Prostate gland (tissue), 2 donors: ENCODE measurements around the gene EREG. TPM values are rescaled to one million over a fixed set of nuclear protein-coding genes. Genes with fewer than 3 reads are reported as not detected.
"Not testable (repeated sequence)": the region's sequence is repeated elsewhere in the genome, so short reads cannot be mapped to it uniquely, and the experiment has no call there.

Source experiments
- DNase-seq: peaks from one replicate; pipeline ENCODE4 v3.0.0-alpha.2; 2019; ENCODE audit warnings: low spot score
- H3K27ac ChIP-seq, 2 donors: fragments of 200-600 bp; sonication (generic); 2 replicates each; pipeline ENCODE4 v1.5.1; 2017 to 2019
- H3K27me3 ChIP-seq: fragments of 200-600 bp; sonication (generic); replicated peaks from 2 replicates; pipeline ENCODE4 v1.5.1; 2019; ENCODE audit not compliant: insufficient read depth
- H3K36me3 ChIP-seq, 2 donors: fragments of 200-600 bp; sonication (generic); 1 replicate in 1 of 2; 2 replicates in 1 of 2; pipeline versions ENCODE4 v1.5.1 to v1.8.1; 2017 to 2019
- H3K4me1 ChIP-seq: fragments of 200-600 bp; sonication (generic); replicated peaks from 2 replicates; pipeline ENCODE4 v1.5.1; 2019
- H3K4me3 ChIP-seq, 2 donors: fragments of 200-600 bp; sonication (generic); 2 replicates each; pipeline ENCODE4 v1.5.1; 2017 to 2019
- H3K9me3 ChIP-seq: fragments of 200-600 bp; sonication (generic); 2 replicates; pipeline ENCODE4 v1.5.1; 2017
- CTCF ChIP-seq, 4 experiments: fragments of 200-600 bp in 2 of 4; fragments of 450-650 bp in 2 of 4; sonication (generic) in 2 of 4; IDR thresholded peaks; 1 replicate in 3 of 4; 2 replicates in 1 of 4; pipeline ENCODE4 v1.5.1; 2016 to 2019; ENCODE audit warnings: antibody characterized with exemption in 4 of 4, mild to moderate bottlenecking in 2 of 4, moderate library complexity in 2 of 4
- POLR2A ChIP-seq: fragments of 450-650 bp; IDR thresholded peaks from one replicate; pipeline ENCODE4 v1.6.1; 2016; ENCODE audit warnings: antibody characterized with exemption, mild to moderate bottlenecking
- POLR2AphosphoS5 ChIP-seq: sonication (generic); formaldehyde crosslinking; IDR thresholded peaks from one replicate; pipeline ENCODE4 v1.6.1; 2017; ENCODE audit warnings: antibody characterized with exemption
- WGBS: methylation state at CpG from one replicate; pipeline ENCODE4 v1.1.5; 2018; 5-methylcytosine and 5-hydroxymethylcytosine counted together
- intact Hi-C: fragments of 100-400 bp; cut with DNase I; formaldehyde crosslinking; loops from one replicate; pipeline ENCODE4 v1.14.2; 2022
- total RNA-seq, 2 donors: library from RNA; depleted of rRNA; stranded (reverse); fragments of >200 nt; gene quantifications; one replicate each; pipeline ENCODE4 v1.1.0, GENCODE V29; 2016

Gene EREG
- total RNA-seq, 2 donors from 2014 or later: 0.18 to 0.51 TPM

GRCh38 chr4:74338792-74339333 is 26.1 kb upstream of the EREG start:
- DNase-seq: no peak
- Histone ChIP-seq H3K4me3 (no peak overlapping the region), H3K4me1 (no peaks in the 10 kb centered on the region), H3K9me3 (no peaks in the 10 kb centered on the region), H3K27ac (no peak overlapping the region), H3K27me3 (no peaks in the 10 kb centered on the region), H3K36me3 (no peaks in the 10 kb centered on the region)
- intact Hi-C loops: no loop called here
- 73% methylated on average over 4 of the region's 4 CpGs for whole genome bisulfite sequencing
- TF ChIP-seq CTCF (IDR thresholded peaks at IDR 0.05): no peak
- TF ChIP-seq POLR2AphosphoS5: no peak
- TF ChIP-seq POLR2A: no peak

DNA sequence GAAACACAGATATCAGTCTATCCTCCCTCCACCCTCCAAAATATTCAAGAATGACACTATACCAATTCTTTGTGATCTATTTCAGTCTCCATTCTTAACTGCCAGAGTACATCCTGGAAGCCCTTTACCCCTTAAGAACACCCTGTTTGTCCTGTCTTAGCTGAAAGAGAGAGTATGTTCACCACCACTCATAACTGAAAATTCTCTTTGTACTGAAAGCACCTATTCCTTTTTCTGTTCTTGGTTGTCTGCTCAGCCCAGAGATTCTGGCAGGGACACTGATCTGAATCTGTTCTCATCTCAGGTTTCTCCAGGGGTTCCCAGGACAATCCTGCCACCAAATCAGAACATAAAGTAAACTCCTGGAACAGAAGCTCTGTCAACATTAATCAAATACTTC is 25.4 kb upstream of the EREG start:
- Histone ChIP-seq H3K9me3 (no peaks in the 10 kb centered on the region), H3K27ac (no peak overlapping the region), H3K27me3 (no peaks in the 10 kb centered on the region), H3K4me3 (no peak overlapping the region), H3K4me1 (no peaks in the 10 kb centered on the region), H3K36me3 (no peaks in the 10 kb centered on the region)
- no peak for TF ChIP-seq POLR2AphosphoS5
- no peak for TF ChIP-seq CTCF (IDR thresholded peaks at IDR 0.05)
- TF ChIP-seq POLR2A: no peak
- intact Hi-C loops: no loop called here
- no peak for DNase-seq

GRCh38 chr4:74340421-74340820 is 24.5 kb upstream of the EREG start:
- DNase-seq, H3K36me3 ChIP-seq, H3K27ac ChIP-seq, H3K9me3 ChIP-seq, H3K4me3 ChIP-seq, H3K4me1 ChIP-seq, intact Hi-C loops, H3K27me3 ChIP-seq: not testable (repeated sequence)

- 79% methylated on average over 1 of the region's 1 CpG for WGBS
- Histone ChIP-seq H3K27ac (no peak overlapping the region), H3K27me3 (no peaks in the 10 kb centered on the region), H3K9me3 (no peaks in the 10 kb centered on the region), H3K4me1 (no peaks in the 10 kb centered on the region), H3K36me3 (no peaks in the 10 kb centered on the region), H3K4me3 (no peak overlapping the region)
- no peak for DNase-seq
- intact Hi-C loops: no loop called here
- TF ChIP-seq POLR2AphosphoS5 (no peak), POLR2A (no peak), CTCF (IDR thresholded peaks at IDR 0.05) (no peak)
Measured at GRCh38 chr4:74344031-74344430, 20.9 kb upstream of the EREG start.

DNA sequence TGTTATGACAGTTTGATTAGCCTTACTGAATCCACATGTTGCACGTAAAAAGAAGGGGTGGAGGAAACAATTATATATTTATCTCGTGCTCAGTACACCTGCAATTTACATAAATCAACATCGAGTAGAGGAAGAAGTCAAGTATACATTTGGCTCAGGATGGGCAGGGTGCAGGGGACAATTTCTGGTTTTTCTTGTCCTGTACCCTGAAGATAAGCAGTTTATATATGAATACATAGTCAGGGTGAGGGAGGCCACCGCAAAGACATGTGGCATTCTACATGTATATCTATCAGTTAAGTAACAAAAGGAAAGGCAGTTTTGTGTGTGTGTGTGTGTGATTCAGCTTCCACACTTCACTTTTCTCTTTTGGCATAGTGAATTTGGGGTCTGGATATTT is 11.1 kb upstream of the EREG start:
- no peak for TF ChIP-seq POLR2A
- TF ChIP-seq CTCF (IDR thresholded peaks at IDR 0.05): no peak
- no peak for TF ChIP-seq POLR2AphosphoS5
- 40% methylated on average over 4 of the region's 4 CpGs for WGBS
- Histone ChIP-seq H3K27me3 (no peaks in the 10 kb centered on the region), H3K9me3 (no peaks in the 10 kb centered on the region), H3K36me3 (no peaks in the 10 kb centered on the region), H3K27ac (no peak overlapping the region), H3K4me1 (no peaks in the 10 kb centered on the region), H3K4me3 (no peak overlapping the region)
- DNase-seq: no peak
- intact Hi-C loops: no loop called here
